Measurements from ENCODE around the gene ZXDC.

The ZXDC gene

GRCh38 chr3:126413693-126414080 is 62.0 kb downstream of the ZXDC start:
- no peak for DNase-seq

- no peak for DNase-seq
These were observed 62.6 kb downstream of the ZXDC start for GRCh38 chr3:126412841-126413692.

GRCh38 chr3:126408099-126408498 is 67.6 kb downstream of the ZXDC start:
- no peak for DNase-seq

- no peak for DNase-seq
These were observed 68.2 kb downstream of the ZXDC start for GRCh38 chr3:126407412-126408044.

- DNase-seq, result no peak
These were observed 69.0 kb downstream of the ZXDC start for GRCh38 chr3:126406389-126407296.

- DNase-seq, result no peak
These were observed 72.9 kb downstream of the ZXDC start for GRCh38 chr3:126402666-126403302.

- no peak for DNase-seq
These were observed 73.5 kb downstream of the ZXDC start for GRCh38 chr3:126402178-126402577.

GRCh38 chr3:126401611-126402160 is 74.0 kb downstream of the ZXDC start:
- no peak for DNase-seq

- no peak for DNase-seq
These were observed 75.9 kb downstream of the ZXDC start for GRCh38 chr3:126399756-126400155.

GRCh38 chr3:126399351-126399735 is 76.3 kb downstream of the ZXDC start:
- no peak for DNase-seq

- DNase-seq, result no peak
These were observed 77.0 kb downstream of the ZXDC start for GRCh38 chr3:126398423-126399350.

- no peak for DNase-seq
These were observed 77.9 kb downstream of the ZXDC start for GRCh38 chr3:126397610-126398422.

- no peak for DNase-seq
These were observed 79.2 kb downstream of the ZXDC start for GRCh38 chr3:126396536-126396935.

GRCh38 chr3:126395846-126396513 is 79.7 kb downstream of the ZXDC start:
- DNase-seq, result no peak

- no peak for DNase-seq
These were observed 80.7 kb downstream of the ZXDC start for GRCh38 chr3:126394977-126395321.

GRCh38 chr3:126394179-126394976 is 81.3 kb downstream of the ZXDC start, which contains the start of gene CFAP100:
Gene CFAP100, plus strand, starts transcription at chr3:126394909. Its CDS starts 1,092 bp downstream, at chr3:126396001.
- DNase-seq, result no peak

GRCh38 chr3:126393563-126393962 is 82.1 kb downstream of the ZXDC start:
- no peak for DNase-seq

GRCh38 chr3:126392246-126392645 is 83.4 kb downstream of the ZXDC start:
- no peak for DNase-seq

GRCh38 chr3:126391631-126392030 is 84.1 kb downstream of the ZXDC start:
- no peak for DNase-seq
